Keratinocyte (primary cell): Measurements from ENCODE around the gene IRAK3. TPM values are rescaled to one million over a fixed set of nuclear protein-coding genes. Genes with fewer than 3 reads are reported as not detected.

ENCODE experiments used
- DNase-seq: peaks from one replicate; pipeline ENCODE4 v3.0.0-alpha.2; 2011; ENCODE audit warnings: low read depth, missing footprints, low spot score
- FAIRE-seq: peaks from 2 replicates; lab custom pipeline; 2011; peaks lifted over from hg19 to GRCh38; lab: Jason Lieb, UNC
- H2AFZ ChIP-seq: 2 replicates; pipeline ENCODE4 v1.6.0; 2012; ENCODE audit warnings: low read length, control low read depth, inconsistent platforms; ENCODE audit not compliant: control insufficient read depth
- H3K27ac ChIP-seq: 2 replicates; pipeline ENCODE4 v1.5.1; 2011; ENCODE audit warnings: low read length; ENCODE audit not compliant: control insufficient read depth, insufficient read depth
- H3K27me3 ChIP-seq: 3 replicates; pipeline ENCODE4 v1.6.0; 2011; ENCODE audit warnings: low read length; ENCODE audit not compliant: control insufficient read depth, insufficient read depth; ENCODE audit errors: extremely low read depth
- H3K36me3 ChIP-seq, 2 experiments: 2 replicates in 1 of 2; 3 replicates in 1 of 2; pipeline ENCODE4 v1.5.1; 2011; ENCODE audit warnings: low read length in 2 of 2, mild to moderate bottlenecking in 1 of 2; ENCODE audit not compliant: control insufficient read depth in 2 of 2, insufficient read depth in 2 of 2; ENCODE audit errors: extremely low read depth in 1 of 2
- H3K4me1 ChIP-seq: 3 replicates; pipeline ENCODE4 v1.5.1; 2011; ENCODE audit warnings: low read length; ENCODE audit not compliant: control insufficient read depth, insufficient read depth; ENCODE audit errors: extremely low read depth
- H3K4me2 ChIP-seq: 3 replicates; pipeline ENCODE4 v1.6.0; 2011; ENCODE audit warnings: low read depth, low read length; ENCODE audit not compliant: control insufficient read depth, insufficient read depth; ENCODE audit errors: extremely low read depth
- H3K4me3 ChIP-seq, 3 experiments: fragments of 200-600 bp in 1 of 3; sonication (generic) in 1 of 3; 2 replicates in 2 of 3; 3 replicates in 1 of 3; pipeline ENCODE4 v1.5.1; 2011 to 2016; ENCODE audit warnings: low read length in 3 of 3, mild to moderate bottlenecking in 3 of 3, control low read depth in 2 of 3, inconsistent platforms in 1 of 3, low read depth in 1 of 3, mixed read lengths in 1 of 3, mixed run types in 1 of 3, moderate library complexity in 1 of 3; ENCODE audit not compliant: control insufficient read depth in 2 of 3, insufficient read depth in 2 of 3; ENCODE audit errors: extremely low read depth in 1 of 3
- H3K79me2 ChIP-seq: 2 replicates; pipeline ENCODE4 v1.6.0; 2012; ENCODE audit warnings: low read length; ENCODE audit not compliant: control insufficient read depth, insufficient read depth
- H3K9ac ChIP-seq: 3 replicates; pipeline ENCODE4 v1.6.0; 2011; ENCODE audit warnings: low read length; ENCODE audit not compliant: control insufficient read depth, insufficient read depth; ENCODE audit errors: extremely low read depth
- H3K9me1 ChIP-seq: 3 replicates; pipeline ENCODE4 v1.6.0; 2011; ENCODE audit warnings: low read length; ENCODE audit not compliant: control insufficient read depth, insufficient read depth; ENCODE audit errors: extremely low read depth
- H3K9me3 ChIP-seq: 2 replicates; pipeline ENCODE4 v1.5.1; 2012; ENCODE audit warnings: low read depth, low read length; ENCODE audit not compliant: control insufficient read depth
- H4K20me1 ChIP-seq: 3 replicates; pipeline ENCODE4 v1.6.0; 2011; ENCODE audit warnings: low read length; ENCODE audit not compliant: control insufficient read depth, insufficient read depth; ENCODE audit errors: extremely low read depth
- CTCF ChIP-seq, 3 experiments: IDR thresholded peaks in 1 of 3; conservative IDR thresholded peaks in 1 of 3; optimal IDR thresholded peaks in 1 of 3; 2 replicates in 2 of 3; 3 replicates in 1 of 3; pipeline versions ENCODE3 to v1.5.1; 2011; ENCODE audit warnings: low read length in 3 of 3, mild to moderate bottlenecking in 3 of 3, moderate library complexity in 2 of 3, control low read depth in 1 of 3, inconsistent platforms in 1 of 3; ENCODE audit not compliant: insufficient read depth in 2 of 3; ENCODE audit errors: extremely low read depth in 1 of 3
- EZH2 ChIP-seq: IDR thresholded peaks from one replicate; pipeline ENCODE4 v1.6.1; 2012; ENCODE audit warnings: inconsistent platforms, mild to moderate bottlenecking, low read length, moderate library complexity
- dilution Hi-C: fragments of 300-500 bp; cut with MboI; formaldehyde crosslinking; loops from one replicate; pipeline ENCODE4 v1.7.0; 2020; ENCODE audit warnings: low sequenced_read_pairs; ENCODE audit not compliant: extremely low pct_ligation_motif_present
- polyA plus RNA-seq, 5 experiments: library from polyadenylated mRNA; depleted of rRNA in 3 of 5; stranded (reverse) in 3 of 5; stranded (forward) in 1 of 5; unstranded in 1 of 5; fragments of >200 nt; gene quantifications; 1 replicate in 1 of 5; 2 replicates in 3 of 5; 3 replicates in 1 of 5; pipeline versions ENCODE4 v1.2.1 to v1.2.3, GENCODE V29; 2011 to 2012; ENCODE audit warnings: missing spikeins in 2 of 5, low read depth in 1 of 5, low replicate concordance in 1 of 5

IRAK3 gene
- polyA plus RNA-seq, 1 donor (not counting 4 experiments of a cell fraction or from before 2014, with no cell fraction given): 0.07 TPM

GRCh38 chr12:66140731-66141130, 48.3 kb upstream of the IRAK3 start:
- Histone ChIP-seq H3K9ac (no peak overlapping the region), H3K36me3 (peaks cover 6 to 20% of the 10 kb centered on the region in 2 experiments), H3K79me2 (no peaks in the 10 kb centered on the region), H4K20me1 (no peaks in the 10 kb centered on the region), H3K4me2 (no peak overlapping the region), H3K9me1 (no peaks in the 10 kb centered on the region), H3K9me3 (peaks cover 3% of the 10 kb centered on the region), H3K4me3 (no peak overlapping the region), H3K27me3 (no peaks in the 10 kb centered on the region), H3K27ac (no peak overlapping the region), H3K4me1 (peaks cover 8% of the 10 kb centered on the region), H2AFZ (no peak overlapping the region)
- FAIRE-seq (no peak), DNase-seq (no peak)
- TF ChIP-seq EZH2: no peak
- TF ChIP-seq CTCF (optimal IDR thresholded peaks at IDR 0.05 in 1 of 3, IDR thresholded peaks at IDR 0.05 in 1 of 3, conservative IDR thresholded peaks at IDR 0.05 in 1 of 3; ENCODE audit: extremely low read depth in 1 of 3, insufficient read depth in 2 of 3, low read length in 3 of 3): no peak
- dilution Hi-C loops: no loop called here

GRCh38 chr12:66141299-66141698, 47.7 kb upstream of the IRAK3 start:
- Histone ChIP-seq H3K9me3 (peaks cover 3% of the 10 kb centered on the region), H2AFZ (no peak overlapping the region), H3K4me2 (no peak overlapping the region), H3K9ac (no peak overlapping the region), H3K9me1 (no peaks in the 10 kb centered on the region), H3K27ac (no peak overlapping the region), H3K79me2 (no peaks in the 10 kb centered on the region), H4K20me1 (no peaks in the 10 kb centered on the region), H3K36me3 (peaks cover 6 to 19% of the 10 kb centered on the region in 2 experiments), H3K4me1 (peaks cover 8% of the 10 kb centered on the region), H3K4me3 (no peak overlapping the region), H3K27me3 (no peaks in the 10 kb centered on the region)
- FAIRE-seq (no peak), DNase-seq (no peak)
- TF ChIP-seq CTCF (optimal IDR thresholded peaks at IDR 0.05 in 1 of 3, IDR thresholded peaks at IDR 0.05 in 1 of 3, conservative IDR thresholded peaks at IDR 0.05 in 1 of 3; ENCODE audit: extremely low read depth in 1 of 3, insufficient read depth in 2 of 3, low read length in 3 of 3) (no peak), EZH2 (no peak)
- dilution Hi-C loops: no loop called here
